Left kidney (tissue), 2 donors: ENCODE data around the gene ZNF761. TPM values are rescaled to one million over a fixed set of nuclear protein-coding genes. Genes with fewer than 3 reads are reported as not detected.
"Not testable (repeated sequence)": the region's sequence is repeated elsewhere in the genome, so short reads cannot be mapped to it uniquely, and the experiment has no call there.

Source experiments
- DNase-seq: peaks from one replicate; pipeline ENCODE4 v3.0.0-alpha.2; 2013
- polyA plus RNA-seq: library from polyadenylated mRNA; unstranded; fragments of 120-200 nt; gene quantifications from one replicate; pipeline ENCODE4 v1.2.1, GENCODE V29; 2013; ENCODE audit not compliant: insufficient read length

Gene ZNF761
- polyA plus RNA-seq, 1 donor = 21.9 TPM

DNA sequence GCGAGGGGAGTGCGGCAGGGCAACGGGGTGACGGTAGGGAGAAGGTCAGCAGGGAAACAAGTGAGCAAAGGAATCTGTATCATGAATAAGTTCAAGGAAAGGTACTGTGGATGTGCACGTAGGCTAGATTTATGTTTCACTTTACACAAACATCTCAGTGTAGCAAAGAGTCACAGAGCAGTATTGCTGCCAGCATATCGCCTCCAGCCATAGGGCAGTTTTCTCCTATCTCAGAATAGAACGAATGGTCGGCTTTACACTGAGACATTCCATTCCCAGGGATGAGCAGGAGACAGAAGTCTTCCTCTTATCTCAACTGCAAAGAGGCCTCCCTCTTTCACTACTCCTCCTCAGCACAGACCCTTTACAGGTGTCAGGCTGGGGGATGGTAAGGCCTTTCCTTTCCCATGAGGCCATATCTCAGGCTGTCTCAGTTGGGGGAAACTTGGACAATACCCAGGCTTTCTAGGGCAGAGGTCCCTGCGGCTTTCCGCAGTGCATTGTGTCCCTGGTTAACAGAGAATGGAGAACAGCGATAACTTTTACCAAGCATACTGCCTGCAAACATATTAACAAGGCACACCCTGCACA, 28.4 kb downstream of the ZNF761 start:
- not testable (repeated sequence) for DNase-seq

DNA sequence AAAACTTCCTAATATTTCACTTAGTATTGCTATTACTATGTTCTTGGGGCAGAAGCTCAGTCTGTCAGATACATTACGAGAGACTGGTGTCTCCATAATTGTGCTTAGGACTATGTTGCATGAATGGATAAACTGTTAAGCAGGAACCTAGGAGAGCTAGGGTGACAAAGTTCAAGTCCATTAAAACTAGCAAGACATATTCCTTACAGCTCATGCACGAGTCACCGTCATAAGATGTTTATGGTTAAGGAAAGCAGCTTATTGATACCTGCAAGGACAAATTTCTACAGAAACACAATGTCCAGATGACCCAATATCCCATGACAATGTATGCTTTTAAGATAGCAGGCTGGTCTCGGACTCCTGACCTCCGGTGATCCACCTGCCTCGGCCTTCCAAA, 30.1 kb downstream of the ZNF761 start:
- no peak for DNase-seq

DNA sequence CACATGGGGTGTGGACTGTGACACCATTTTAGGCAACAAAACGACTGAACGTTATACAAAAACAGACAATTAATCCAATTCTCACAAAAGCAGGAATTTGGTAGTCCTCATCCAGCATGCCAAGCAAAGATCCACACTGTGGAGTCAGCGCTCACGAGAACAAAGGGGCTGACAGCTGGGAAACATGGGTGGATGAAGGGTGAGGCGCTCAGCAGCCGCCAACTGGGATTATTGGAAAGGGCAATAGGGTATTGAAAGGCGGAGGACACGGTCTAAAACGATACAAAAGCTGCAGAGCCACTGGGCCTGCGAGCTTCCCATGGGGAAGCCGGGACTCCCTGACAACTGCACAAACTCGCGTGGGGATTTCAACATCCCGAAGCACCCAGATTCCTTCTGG, 31.1 kb downstream of the ZNF761 start:
- DNase-seq = no peak

- DNase-seq = peak; percentile 8
Measured at GRCh38 chr19:53463263-53463662, 31.5 kb downstream of the ZNF761 start.

DNA sequence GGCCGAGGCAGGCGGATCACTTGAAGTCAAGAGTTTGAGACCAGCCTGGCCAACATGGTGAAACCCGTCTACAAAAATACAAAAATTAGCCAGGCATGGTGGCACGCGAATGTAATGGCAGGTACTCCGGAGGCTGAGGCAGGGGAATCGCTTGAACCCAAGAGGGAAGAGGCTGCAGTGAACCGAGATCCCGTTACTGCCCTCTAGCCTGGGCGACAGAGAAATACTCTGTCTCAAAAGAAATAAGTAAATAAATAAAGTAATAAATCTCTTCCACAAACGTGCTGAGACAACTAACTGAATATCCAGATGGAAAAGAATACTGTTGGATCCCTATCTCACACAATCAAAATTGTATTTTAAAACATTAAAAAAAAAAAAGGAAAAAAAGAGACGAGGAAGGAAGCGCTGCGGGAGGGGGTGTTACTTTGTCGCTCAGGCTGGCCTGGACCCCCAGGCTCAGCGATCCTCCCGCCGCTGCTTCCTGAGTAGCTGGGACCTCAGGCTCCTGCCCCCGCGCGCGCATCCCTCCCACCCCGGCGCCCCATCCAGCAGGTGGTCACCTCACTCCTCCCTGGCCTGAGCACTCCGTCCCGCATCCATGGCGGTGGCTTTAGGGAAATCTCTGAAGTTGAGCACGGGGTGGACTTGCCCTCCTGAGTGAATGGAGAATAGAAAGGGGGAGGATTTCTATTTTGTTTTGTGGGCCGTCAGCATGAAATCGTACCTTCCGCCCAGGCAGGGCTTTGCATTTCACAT, 35.1 kb downstream of the ZNF761 start:
- peak; percentile 6 for DNase-seq

- peak; percentile 91 for DNase-seq
Measured at GRCh38 chr19:53467485-53468262, 35.9 kb downstream of the ZNF761 start, which contains the start of gene ZNF813. Gene ZNF813, plus strand, starts transcription at chr19:53467733. Its CDS starts 16,090 bp downstream, at chr19:53483823.

DNA sequence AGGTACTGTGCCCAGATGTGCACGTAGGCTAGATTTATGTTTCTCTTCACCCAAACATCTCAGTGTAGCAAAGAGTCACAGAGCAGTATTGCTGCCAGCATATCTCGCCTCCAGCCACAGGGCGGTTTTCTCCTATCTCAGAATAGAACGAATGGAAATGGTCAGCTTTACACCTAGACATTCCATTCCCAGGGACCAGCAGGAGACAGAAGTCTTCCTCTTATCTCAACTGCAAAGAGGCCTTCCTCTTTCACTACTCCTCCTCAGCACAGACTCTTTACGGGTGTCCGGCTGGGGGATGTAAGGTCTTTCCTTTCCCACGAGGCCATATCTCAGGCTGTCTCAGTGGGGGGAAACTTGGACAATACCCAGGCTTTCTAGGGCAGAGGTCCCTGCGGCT, 36.8 kb downstream of the ZNF761 start:
- DNase-seq = not testable (repeated sequence)

DNA sequence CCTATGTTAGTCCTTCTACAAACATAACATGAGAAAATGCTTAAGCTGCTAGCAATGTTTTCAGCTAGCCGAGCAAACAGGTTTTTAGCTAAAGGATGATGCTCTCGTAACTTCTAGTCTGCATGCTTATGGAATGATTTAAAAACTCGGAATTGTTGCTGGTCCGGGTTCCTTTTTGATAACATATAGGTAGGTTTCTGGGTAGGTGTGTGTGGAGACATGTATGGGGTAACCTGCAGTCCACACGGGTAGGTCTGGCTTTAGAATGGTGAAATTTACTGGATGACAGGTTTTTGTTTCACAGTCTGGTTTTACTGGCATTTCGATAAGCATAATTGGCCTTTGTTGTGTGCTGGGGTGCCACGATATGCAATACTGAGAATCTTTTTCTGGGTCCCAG, 40.1 kb downstream of the ZNF761 start:
- DNase-seq = no peak

GRCh38 chr19:53474832-53475231, 43.0 kb downstream of the ZNF761 start:
- DNase-seq = not testable (repeated sequence)

DNA sequence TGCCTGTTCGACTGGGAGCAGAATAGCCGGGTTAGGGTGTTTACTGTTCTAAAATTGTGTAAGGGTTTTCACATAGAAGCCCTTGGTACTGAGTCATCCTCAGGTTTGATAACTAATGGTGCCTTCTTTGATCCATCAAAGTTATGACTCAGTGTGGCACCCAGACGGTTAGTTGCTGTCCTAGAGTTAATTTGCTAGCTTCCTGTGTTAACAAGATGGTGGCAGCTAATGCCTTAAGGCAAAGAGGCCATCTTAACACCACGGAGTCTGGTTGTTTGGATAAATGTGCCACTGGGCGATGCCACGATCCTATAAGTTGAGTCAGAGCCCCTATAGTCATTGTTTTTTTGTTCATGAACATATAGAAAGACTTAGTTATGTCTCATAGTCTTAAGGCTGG, 43.7 kb downstream of the ZNF761 start:
- DNase-seq = not testable (repeated sequence)

- not testable (repeated sequence) for DNase-seq
Measured at GRCh38 chr19:53483751-53484150, 52.0 kb downstream of the ZNF761 start.

DNA sequence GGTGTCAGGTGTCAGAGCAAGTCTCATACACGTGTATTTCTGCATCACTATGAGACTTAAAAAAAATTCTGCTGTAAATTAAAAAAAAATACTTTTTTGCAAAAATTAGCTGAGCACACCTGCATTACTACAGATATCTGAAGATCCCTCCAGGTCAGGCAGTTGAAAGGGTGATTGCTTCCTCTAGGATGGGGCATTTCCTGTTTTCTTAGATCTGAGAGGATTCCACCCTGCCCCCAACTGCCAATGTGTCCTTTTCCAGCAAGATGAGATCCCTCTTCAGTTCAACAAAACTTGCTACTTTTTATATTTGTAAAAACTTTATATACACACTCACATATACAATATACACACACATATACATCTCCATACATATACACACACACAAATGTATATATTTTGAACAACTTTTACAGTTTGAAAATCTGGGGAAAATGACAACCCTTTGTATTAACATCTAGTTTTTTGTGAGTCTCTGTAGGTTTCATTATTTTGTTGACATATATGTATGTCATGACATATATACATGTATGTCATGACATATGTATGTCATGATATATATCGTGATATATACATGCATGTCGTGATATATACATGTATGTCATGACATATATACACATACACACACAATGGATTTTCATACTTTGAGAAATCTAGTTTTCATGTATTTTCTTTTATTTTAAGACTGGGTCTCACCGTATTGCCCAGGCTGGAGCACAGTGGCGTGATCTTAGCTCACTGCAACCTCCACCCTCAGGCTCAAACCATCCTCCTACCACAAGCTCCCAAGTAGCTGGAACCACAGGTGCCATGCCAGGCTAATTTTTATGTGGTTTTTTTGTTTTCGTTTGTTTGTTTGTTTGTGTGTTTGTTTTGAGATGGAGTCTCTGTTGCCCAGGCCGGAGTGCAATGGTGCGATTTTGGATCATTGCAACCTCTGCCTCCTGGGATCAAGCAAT, 53.5 kb downstream of the ZNF761 start:
- no peak for DNase-seq

DNA sequence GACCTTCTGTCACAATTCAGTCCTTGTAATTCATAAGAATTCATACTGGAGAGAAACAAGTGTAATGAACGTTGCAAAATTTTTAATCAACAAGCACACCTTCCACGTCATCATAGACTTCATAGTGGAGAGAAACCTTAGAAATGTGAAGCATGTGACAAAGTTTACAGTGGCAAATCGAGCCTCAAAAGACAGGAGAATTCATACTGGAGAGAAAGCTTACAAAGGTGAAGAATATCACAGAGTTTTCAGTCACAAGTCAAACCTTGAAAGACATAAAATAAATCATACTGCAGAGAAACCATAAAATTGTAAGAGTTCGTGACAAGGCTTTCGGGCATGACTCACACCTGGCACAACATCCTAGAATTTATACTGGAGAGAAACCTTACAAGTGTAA, 60.4 kb downstream of the ZNF761 start:
- DNase-seq = no peak

GRCh38 chr19:53497311-53498023, 65.7 kb downstream of the ZNF761 start:
- not testable (repeated sequence) for DNase-seq

GRCh38 chr19:53498024-53498395, 66.2 kb downstream of the ZNF761 start:
- not testable (repeated sequence) for DNase-seq

- DNase-seq = not testable (repeated sequence)
Measured at GRCh38 chr19:53503151-53503550, 71.4 kb downstream of the ZNF761 start.

GRCh38 chr19:53503671-53504364, 72.0 kb downstream of the ZNF761 start:
- DNase-seq = not testable (repeated sequence)

GRCh38 chr19:53504365-53504703, 72.5 kb downstream of the ZNF761 start:
- DNase-seq = peak; percentile 30

DNA sequence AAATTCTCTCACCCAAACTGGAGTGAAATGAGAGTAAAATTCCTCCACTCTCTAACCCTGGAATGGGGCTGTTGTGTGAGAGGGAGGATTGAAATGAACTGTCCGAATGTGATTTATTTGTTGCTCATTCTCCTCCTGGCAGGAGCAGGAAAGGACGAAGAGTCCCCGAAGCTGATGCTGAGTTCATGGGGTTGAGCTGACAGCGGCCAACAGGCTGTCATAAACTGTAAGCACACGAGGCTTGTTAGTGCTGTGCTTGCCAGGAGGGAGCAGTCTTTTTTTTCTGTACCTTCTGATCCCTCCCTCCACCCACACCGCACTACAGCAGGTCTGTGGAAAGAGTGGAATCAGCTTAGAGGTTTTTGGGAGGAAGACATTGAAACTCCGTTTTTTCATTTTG, 73.1 kb downstream of the ZNF761 start:
- no peak for DNase-seq

DNA sequence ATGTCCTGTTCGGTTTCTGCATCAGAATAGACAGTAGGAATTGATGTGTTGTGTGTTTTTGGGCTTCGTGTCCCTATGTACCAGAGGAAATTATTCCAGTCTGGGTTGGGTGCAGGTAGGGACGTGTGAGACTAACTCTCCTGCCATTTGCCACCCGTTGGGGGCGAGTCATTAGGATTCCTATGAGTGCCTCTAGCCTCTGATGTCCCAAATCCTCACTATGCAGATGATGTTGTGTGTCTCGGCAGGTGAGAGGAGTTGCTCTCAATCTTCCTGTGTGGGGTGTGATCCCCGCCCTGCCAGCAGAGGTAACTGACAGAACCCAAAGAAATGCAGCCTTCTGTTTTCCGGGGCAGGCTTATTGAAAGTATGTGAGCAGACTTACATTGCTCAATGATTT, 74.9 kb downstream of the ZNF761 start:
- no peak for DNase-seq
